Measurements from ENCODE around the gene ARL13A.

GRCh38 chrX:100973411-100973810 is 3.9 kb downstream of the ARL13A start:
- no peak for TF ChIP-seq POLR2A (IDR thresholded peaks at IDR 0.05)
- no peak for TF ChIP-seq CTCF (IDR thresholded peaks at IDR 0.05)
- TF ChIP-seq POLR2AphosphoS5 (IDR thresholded peaks at IDR 0.05; ENCODE audit: insufficient read depth in 1 of 2, low read depth in 1 of 2): no peak
